Fibroblast of lung (primary cell): ENCODE results near the gene ADAMTS16.

Experiments used
- EZH2 ChIP-seq: IDR thresholded peaks from 2 replicates; pipeline ENCODE4 v1.5.1; 2012; ENCODE audit warnings: low read length, control low read depth, mild to moderate bottlenecking; ENCODE audit errors: missing control alignments
- TF ChIP-seq, protein P1 (sequence below), 2 donors: IDR thresholded peaks in 1 of 2; conservative IDR thresholded peaks in 1 of 2; 1 replicate in 1 of 2; 2 replicates in 1 of 2; pipeline ENCODE4 v1.5.1; 2011 to 2012; ENCODE audit warnings: low read length in 2 of 2, control low read depth in 1 of 2, inconsistent platforms in 1 of 2, low read depth in 1 of 2, mild to moderate bottlenecking in 1 of 2

DNA sequence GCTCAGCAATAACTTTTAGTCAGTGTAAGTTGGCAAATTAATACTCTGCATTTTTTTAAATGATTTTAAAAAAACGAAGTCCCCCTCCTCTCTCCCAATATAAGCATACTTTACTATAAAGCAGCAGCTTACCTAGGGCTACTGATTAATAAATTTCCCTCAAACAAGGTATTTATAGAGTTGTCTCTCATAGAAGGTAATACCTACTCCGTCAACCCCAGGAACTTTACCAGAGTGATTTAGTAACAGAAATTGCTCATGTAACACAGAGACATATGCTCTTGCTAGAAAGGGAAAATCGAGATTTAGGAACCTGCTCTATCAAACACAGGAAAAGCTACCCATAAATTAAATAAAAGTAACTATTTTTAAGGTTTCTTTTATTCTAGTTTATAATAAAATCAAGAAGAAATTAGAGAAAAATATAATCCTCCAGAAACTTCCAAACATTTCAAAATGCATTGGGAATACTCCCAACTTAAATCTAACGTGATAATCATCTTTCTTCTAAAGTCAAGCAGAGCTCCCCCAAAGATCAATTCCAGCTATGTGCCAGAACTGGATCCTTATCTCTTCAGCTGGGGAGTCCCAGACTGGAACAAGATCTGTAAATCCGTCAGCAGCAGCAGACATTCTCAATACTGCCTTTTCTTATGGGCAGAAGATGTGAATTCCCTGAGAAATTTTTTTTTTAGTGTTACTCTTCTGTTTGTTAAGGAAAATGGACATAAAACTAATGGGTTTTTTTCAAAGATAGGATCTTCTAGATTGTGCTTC is 69.6 kb downstream of the ADAMTS16 start:
- TF ChIP-seq, protein P1, sequence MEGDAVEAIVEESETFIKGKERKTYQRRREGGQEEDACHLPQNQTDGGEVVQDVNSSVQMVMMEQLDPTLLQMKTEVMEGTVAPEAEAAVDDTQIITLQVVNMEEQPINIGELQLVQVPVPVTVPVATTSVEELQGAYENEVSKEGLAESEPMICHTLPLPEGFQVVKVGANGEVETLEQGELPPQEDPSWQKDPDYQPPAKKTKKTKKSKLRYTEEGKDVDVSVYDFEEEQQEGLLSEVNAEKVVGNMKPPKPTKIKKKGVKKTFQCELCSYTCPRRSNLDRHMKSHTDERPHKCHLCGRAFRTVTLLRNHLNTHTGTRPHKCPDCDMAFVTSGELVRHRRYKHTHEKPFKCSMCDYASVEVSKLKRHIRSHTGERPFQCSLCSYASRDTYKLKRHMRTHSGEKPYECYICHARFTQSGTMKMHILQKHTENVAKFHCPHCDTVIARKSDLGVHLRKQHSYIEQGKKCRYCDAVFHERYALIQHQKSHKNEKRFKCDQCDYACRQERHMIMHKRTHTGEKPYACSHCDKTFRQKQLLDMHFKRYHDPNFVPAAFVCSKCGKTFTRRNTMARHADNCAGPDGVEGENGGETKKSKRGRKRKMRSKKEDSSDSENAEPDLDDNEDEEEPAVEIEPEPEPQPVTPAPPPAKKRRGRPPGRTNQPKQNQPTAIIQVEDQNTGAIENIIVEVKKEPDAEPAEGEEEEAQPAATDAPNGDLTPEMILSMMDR (conservative IDR thresholded peaks at IDR 0.05 in 1 of 2, IDR thresholded peaks at IDR 0.05 in 1 of 2; ENCODE audit: low read depth in 1 of 2, low read length in 2 of 2), result no peak
- no peak for TF ChIP-seq EZH2
